Lower leg skin (tissue), 4 donors: ENCODE measurements around the gene TPBGL. TPM values are rescaled to one million over a fixed set of nuclear protein-coding genes. Genes with fewer than 3 reads are reported as not detected.

Experiments used
- DNase-seq, 2 donors: peaks; one replicate each; pipeline ENCODE4 v3.0.0-alpha.2; 2019; ENCODE audit warnings: low spot score in 2 of 2
- H3K4me3 ChIP-seq: fragments of 200-600 bp; sonication (generic); 2 replicates; pipeline ENCODE4 v1.5.1; 2017; ENCODE audit warnings: mild to moderate bottlenecking, low read depth; ENCODE audit not compliant: poor library complexity, severe bottlenecking
- CTCF ChIP-seq, 3 donors: fragments of 450-650 bp; IDR thresholded peaks; one replicate each; pipeline ENCODE4 v1.5.1; 2016; ENCODE audit warnings: antibody characterized with exemption in 3 of 3, mild to moderate bottlenecking in 3 of 3, moderate library complexity in 2 of 3
- POLR2A ChIP-seq, 2 donors: fragments of 450-650 bp; IDR thresholded peaks; one replicate each; pipeline ENCODE4 v1.6.1; 2016 to 2017; ENCODE audit warnings: antibody characterized with exemption in 2 of 2, mild to moderate bottlenecking in 1 of 2, moderate library complexity in 1 of 2
- WGBS, 2 donors: methylation state at CpG; one replicate each; pipeline ENCODE4 v1.1.5; 2018; 5-methylcytosine and 5-hydroxymethylcytosine counted together
- intact Hi-C: fragments of 100-400 bp; cut with DNase I; formaldehyde crosslinking; loops from one replicate; pipeline ENCODE4 v1.15.0; 2023; ENCODE audit warnings: low total_unique reads
- total RNA-seq, 4 donors: library from RNA; depleted of rRNA; stranded (reverse); fragments of >200 nt; gene quantifications; one replicate each; pipeline ENCODE4 v1.1.0, GENCODE V29; 2016

TPBGL gene
- total RNA-seq, 4 donors from 2014 or later, result 0.13 to 0.84 TPM; not detected in 2

GRCh38 chr11:75276186-75276585 is 35.6 kb downstream of the TPBGL start:
- intact Hi-C loops, result loop anchor here (5.0 kb wide), 1 partner anchor 111 kb away; no protein-coding TSS in a partner anchor
- no peak for DNase-seq
- 82 to 86% methylated on average over 2 of the region's 2 CpGs for WGBS, 2 donors

GRCh38 chr11:75276686-75277085 is 36.1 kb downstream of the TPBGL start:
- WGBS, 2 donors, result 87% methylated on average over 6 of the region's 6 CpGs
- no peak overlapping the region for H3K4me3 ChIP-seq
- peak in 1 of 2 donors; percentile 72 for DNase-seq
- intact Hi-C loops, result loop anchor here (5.0 kb wide), 1 partner anchor 111 kb away; no protein-coding TSS in a partner anchor
- TF ChIP-seq POLR2A (IDR thresholded peaks at IDR 0.05), result no peak
- no peak for TF ChIP-seq CTCF (IDR thresholded peaks at IDR 0.05)

More at GRCh38 chr11:75276186-75276585, 35.6 kb downstream of the TPBGL start:
- H3K4me3 ChIP-seq, result no peak overlapping the region
- TF ChIP-seq CTCF (IDR thresholded peaks at IDR 0.05), result no peak
- no peak for TF ChIP-seq POLR2A (IDR thresholded peaks at IDR 0.05)

GRCh38 chr11:75277211-75277805 is 36.7 kb downstream of the TPBGL start:
- 93 to 94% methylated on average over 11 of the region's 11 CpGs for WGBS, 2 donors
- no peak for TF ChIP-seq CTCF (IDR thresholded peaks at IDR 0.05)
- TF ChIP-seq POLR2A (IDR thresholded peaks at IDR 0.05), result no peak
- DNase-seq, result peak in 1 of 2 donors; percentile 78
- intact Hi-C loops, result loop anchor here (5.0 kb wide), 1 partner anchor 110 kb away; no protein-coding TSS in a partner anchor
- H3K4me3 ChIP-seq, result no peak overlapping the region

- TF ChIP-seq POLR2A (IDR thresholded peaks at IDR 0.05) (no peak), CTCF (IDR thresholded peaks at IDR 0.05) (no peak)
- peak in 1 of 2 donors; percentile 76 for DNase-seq
- WGBS, 2 donors, result 82 to 83% methylated on average over 10 to 13 of the region's 13 CpGs
- H3K4me3 ChIP-seq, result no peak overlapping the region
- intact Hi-C loops, result loop anchor here (5.0 kb wide), 1 partner anchor 109 kb away; no protein-coding TSS in a partner anchor
Measured at GRCh38 chr11:75277991-75278790, 37.6 kb downstream of the TPBGL start.

GRCh38 chr11:75279273-75279672 is 38.7 kb downstream of the TPBGL start:
- DNase-seq, result peak in 1 of 2 donors; percentile 34

More at GRCh38 chr11:75279273-75279672, 38.7 kb downstream of the TPBGL start:
- H3K4me3 ChIP-seq, result no peak overlapping the region
- TF ChIP-seq POLR2A (IDR thresholded peaks at IDR 0.05), result no peak
- no peak for TF ChIP-seq CTCF (IDR thresholded peaks at IDR 0.05)
- 89 to 94% methylated on average over 5 of the region's 5 CpGs for WGBS, 2 donors
- intact Hi-C loops, result loop anchor here (5.0 kb wide), 1 partner anchor 108 kb away; no protein-coding TSS in a partner anchor
